GM12865 (cell line): ENCODE results near the gene EXOC6.

Experiments used
- DNase-seq: peaks from one replicate; pipeline ENCODE4 v3.0.0; 2010; ENCODE audit warnings: low read depth
- H3K4me3 ChIP-seq: 2 replicates; pipeline ENCODE4 v1.5.1; 2011; ENCODE audit warnings: mild to moderate bottlenecking, low read depth, low read length, control low read depth
- TF ChIP-seq, protein P1 (sequence below): IDR thresholded peaks from 2 replicates; pipeline ENCODE4 v1.5.1; 2011; ENCODE audit warnings: low read length, control low read depth, low read depth, inconsistent platforms; ENCODE audit not compliant: insufficient read depth; ENCODE audit errors: missing control alignments

The EXOC6 gene

DNA sequence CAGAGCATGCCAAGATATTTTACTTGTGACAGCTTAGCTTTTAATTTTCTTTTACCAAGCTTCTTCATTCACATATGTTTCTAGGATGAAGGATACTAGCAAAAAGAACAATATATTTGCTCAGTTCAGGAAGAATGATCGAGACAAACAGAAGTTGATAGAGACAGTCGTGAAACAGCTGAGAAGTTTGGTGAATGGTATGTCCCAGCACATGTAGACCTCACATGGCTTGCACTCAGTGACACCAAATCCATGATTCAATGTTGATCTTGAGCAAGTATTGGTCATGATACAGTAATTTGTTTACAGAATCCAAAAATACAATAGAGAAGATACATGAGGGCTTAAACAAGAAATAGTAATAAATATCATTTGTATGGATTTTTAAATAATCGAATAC, 209.8 kb downstream of the EXOC6 start:
- TF ChIP-seq, protein P1, sequence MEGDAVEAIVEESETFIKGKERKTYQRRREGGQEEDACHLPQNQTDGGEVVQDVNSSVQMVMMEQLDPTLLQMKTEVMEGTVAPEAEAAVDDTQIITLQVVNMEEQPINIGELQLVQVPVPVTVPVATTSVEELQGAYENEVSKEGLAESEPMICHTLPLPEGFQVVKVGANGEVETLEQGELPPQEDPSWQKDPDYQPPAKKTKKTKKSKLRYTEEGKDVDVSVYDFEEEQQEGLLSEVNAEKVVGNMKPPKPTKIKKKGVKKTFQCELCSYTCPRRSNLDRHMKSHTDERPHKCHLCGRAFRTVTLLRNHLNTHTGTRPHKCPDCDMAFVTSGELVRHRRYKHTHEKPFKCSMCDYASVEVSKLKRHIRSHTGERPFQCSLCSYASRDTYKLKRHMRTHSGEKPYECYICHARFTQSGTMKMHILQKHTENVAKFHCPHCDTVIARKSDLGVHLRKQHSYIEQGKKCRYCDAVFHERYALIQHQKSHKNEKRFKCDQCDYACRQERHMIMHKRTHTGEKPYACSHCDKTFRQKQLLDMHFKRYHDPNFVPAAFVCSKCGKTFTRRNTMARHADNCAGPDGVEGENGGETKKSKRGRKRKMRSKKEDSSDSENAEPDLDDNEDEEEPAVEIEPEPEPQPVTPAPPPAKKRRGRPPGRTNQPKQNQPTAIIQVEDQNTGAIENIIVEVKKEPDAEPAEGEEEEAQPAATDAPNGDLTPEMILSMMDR, result no peak
- H3K4me3 ChIP-seq, result no peak overlapping the region

DNA sequence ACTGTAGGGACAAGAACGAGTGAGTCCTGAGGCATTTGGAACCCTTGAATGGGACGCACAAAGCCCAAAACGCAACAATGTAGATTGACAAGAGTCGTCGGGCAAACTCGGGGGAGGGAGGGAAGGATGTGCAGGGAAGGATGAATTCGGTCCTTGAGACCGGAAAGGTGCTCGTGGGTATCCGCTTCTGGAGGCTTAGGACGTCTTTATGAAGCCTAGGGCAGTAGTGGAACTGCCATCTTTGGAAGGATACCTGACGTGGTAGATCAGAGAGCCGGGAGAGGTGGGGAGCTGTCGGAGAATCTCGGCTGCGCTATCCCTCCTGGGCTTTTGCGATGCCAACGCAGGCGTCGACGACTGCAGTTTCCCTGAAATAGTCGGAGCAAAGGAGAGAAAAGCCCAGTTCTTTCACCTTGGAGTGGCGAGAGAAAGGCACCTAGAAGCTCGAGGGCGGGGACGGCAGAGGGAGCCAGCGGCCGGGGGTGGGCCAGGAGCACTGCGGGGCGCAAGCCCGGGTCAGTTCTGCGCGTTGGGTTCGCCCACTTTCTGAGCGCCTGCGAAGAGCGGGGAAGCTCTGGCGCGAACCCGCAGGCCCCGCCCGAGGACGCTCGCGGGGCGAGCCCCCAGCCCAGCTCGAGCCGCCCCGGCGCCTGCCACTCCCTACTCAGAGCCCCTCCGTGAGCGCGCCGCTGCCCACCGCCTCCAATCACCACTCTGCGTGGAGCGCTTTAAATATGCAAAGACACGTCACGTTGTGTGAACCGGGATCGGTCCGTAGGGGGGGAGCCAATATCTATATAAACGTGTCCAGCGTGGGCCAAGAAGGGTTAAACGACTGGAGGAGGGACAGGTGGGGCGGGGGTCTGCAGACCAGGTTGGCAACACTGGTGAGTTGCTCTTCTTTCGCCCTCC, 211.9 kb downstream of the EXOC6 start, which contains the start of gene CYP26C1:
Gene CYP26C1 (plus strand): TSS at position 824 of the 912 bp plus-strand sequence. CDS start 466 bp downstream, outside the sequence.
- no peak for DNase-seq
- H3K4me3 ChIP-seq, result no peak within 1 kb of the TSS
- TF ChIP-seq, protein P1, result no peak

More for the DNA sequence above, 209.8 kb downstream of the EXOC6 start:
- no peak for DNase-seq

DNA sequence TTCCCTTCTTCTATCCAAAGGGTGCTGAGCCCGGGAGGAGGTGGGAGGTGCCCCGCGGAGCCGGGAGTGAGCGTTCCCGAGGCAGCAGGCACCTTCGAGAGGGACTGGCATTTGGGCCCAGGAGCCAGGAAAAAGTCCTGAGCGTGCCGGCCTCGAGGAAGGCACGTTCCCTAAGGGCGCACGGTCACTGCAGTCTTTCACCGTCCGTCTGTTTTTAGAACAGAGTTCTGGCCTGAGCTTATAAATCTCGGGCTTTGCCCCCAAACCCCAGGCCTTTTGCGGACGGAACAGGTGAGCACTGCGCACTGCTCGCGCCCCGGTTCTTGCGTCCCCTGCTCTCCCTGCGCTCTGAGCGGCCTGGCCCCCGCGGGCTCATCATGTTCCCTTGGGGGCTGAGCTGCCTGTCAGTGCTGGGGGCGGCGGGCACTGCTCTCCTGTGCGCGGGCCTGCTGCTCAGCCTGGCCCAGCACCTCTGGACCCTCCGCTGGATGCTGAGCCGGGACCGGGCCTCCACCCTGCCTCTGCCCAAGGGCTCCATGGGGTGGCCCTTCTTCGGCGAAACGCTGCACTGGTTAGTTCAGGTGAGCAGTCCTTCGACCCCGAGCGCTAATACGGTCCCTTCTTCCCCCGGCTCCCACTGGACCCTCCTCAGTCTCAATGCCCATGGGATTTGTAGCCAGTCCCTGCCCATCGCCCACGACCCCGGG, 212.7 kb downstream of the EXOC6 start:
- no peak for DNase-seq
- TF ChIP-seq, protein P1, result no peak
- H3K4me3 ChIP-seq, result no peak overlapping the region

DNA sequence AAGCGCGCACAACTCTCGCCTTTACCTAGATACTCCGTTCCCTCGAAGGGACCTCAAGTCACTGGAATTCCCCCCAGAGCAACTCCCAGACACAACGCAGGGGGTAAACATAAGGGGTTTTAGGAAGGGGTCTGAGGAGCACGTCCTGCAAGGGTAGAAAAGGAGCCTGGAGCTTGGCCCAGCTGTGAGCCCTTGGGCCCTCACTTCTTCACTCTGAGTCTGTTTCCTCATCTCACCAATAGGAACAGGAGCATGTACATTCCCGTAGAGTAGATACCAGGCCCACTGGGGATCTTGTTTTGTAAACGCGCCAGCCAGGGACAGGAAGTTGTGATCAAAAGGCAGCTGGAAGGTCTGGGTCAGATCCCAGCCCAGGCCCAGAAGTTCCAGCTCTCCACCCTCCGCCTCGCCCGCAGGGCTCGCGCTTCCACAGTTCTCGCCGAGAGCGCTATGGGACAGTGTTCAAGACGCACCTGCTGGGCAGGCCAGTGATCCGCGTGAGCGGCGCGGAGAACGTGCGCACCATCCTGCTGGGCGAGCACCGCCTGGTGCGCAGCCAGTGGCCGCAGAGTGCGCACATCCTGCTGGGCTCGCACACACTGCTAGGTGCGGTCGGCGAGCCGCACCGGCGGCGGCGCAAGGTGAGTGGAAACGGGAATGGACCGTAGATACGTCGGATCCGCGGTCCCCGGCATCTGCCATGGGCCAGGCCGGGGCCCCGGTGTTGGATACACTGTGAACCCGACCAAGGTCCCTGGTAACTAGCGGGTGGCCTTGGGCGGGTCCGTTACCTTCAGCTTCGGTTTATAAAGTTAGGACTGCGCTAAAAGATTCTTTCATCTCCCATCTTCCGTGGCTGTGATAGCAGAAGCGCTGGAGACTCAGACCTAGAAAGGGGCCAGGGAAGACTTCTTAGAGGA, 213.5 kb downstream of the EXOC6 start:
- no peak for DNase-seq
- TF ChIP-seq, protein P1, result no peak
- H3K4me3 ChIP-seq, result peak overlapping the region; percentile 32

DNA sequence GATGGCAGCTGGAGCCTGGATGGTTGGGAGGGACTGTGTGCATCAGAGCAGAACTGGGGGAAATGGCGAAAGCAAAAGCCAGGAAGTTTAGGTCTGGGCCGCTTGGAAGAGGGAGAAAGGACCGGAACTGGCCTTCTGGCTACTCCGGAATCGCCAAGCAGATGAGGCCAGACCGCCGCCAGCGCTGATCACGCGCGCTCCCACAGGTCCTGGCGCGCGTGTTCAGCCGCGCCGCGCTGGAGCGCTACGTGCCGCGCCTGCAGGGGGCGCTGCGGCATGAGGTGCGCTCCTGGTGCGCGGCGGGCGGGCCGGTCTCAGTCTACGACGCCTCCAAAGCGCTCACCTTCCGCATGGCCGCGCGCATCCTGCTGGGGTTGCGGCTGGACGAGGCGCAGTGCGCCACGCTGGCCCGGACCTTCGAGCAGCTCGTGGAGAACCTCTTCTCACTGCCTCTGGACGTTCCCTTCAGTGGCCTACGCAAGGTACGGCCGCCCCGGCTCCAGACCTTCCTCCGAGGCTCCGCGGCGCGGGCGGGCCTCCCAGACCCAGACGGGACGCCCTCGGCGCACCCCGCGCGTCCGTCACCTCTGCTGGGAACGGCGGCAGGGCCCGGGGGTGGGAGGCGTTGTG, 214.3 kb downstream of the EXOC6 start:
- peak; percentile 63 for DNase-seq
- TF ChIP-seq, protein P1, result peak; percentile 58
- H3K4me3 ChIP-seq, result peak overlapping the region; percentile 32
